Adrenal gland (tissue), 5 donors: Measurements from ENCODE around the gene TFAP2B.

Experiments used
- POLR2A ChIP-seq, 2 donors: fragments of 450-650 bp; IDR thresholded peaks; one replicate each; pipeline ENCODE4 v1.6.1; 2017; ENCODE audit warnings: antibody characterized with exemption in 2 of 2, mild to moderate bottlenecking in 2 of 2, moderate library complexity in 1 of 2
- TF ChIP-seq, protein P1 (sequence below), 6 experiments: fragments of 450-650 bp in 4 of 6; fragments of 200-600 bp in 2 of 6; sonication (generic) in 1 of 6; IDR thresholded peaks; 1 replicate in 5 of 6; 2 replicates in 1 of 6; pipeline versions ENCODE4 v1.5.1 to v1.8.0; 2016 to 2021; ENCODE audit warnings: antibody characterized with exemption in 6 of 6, mild to moderate bottlenecking in 2 of 6, moderate library complexity in 1 of 6
- donor health status: DM: no; HTN: no; CAD: no.

DNA sequence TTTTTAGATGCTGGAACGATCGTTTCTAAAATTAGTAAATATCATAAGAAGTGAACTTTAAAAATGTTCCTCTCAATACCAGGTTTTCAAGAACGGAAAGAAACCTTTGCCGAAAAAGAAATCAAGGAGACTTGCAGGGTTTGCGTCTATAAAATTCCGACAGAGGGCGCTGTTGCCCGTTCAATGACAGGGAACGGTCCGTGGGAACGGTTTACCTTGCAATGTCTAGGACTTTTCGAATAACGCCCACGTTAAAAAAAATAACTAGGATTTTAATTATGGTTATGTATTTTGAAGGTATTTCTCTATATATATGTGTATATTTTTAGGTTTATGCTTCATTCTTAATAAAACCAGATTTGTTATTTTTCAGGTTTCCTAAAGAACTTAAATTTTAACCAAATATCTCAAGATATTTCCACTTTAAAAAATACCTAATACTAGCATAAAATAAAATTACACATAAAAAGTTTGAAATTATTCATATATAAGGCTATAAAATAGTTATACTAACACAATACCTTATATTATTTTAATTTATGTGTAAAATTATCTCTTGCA is 2.5 kb upstream of the TFAP2B start:
- TF ChIP-seq, protein P1, sequence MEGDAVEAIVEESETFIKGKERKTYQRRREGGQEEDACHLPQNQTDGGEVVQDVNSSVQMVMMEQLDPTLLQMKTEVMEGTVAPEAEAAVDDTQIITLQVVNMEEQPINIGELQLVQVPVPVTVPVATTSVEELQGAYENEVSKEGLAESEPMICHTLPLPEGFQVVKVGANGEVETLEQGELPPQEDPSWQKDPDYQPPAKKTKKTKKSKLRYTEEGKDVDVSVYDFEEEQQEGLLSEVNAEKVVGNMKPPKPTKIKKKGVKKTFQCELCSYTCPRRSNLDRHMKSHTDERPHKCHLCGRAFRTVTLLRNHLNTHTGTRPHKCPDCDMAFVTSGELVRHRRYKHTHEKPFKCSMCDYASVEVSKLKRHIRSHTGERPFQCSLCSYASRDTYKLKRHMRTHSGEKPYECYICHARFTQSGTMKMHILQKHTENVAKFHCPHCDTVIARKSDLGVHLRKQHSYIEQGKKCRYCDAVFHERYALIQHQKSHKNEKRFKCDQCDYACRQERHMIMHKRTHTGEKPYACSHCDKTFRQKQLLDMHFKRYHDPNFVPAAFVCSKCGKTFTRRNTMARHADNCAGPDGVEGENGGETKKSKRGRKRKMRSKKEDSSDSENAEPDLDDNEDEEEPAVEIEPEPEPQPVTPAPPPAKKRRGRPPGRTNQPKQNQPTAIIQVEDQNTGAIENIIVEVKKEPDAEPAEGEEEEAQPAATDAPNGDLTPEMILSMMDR (IDR thresholded peaks at IDR 0.05): peak; percentile 72 to 93 (median 78)
- no peak for TF ChIP-seq POLR2A (IDR thresholded peaks at IDR 0.05)
